ENCODE measurements around the gene RAB27A.
"Not testable (repeated sequence)": the region's sequence is repeated elsewhere in the genome, so short reads cannot be mapped to it uniquely, and the experiment has no call there.

The RAB27A gene

DNA sequence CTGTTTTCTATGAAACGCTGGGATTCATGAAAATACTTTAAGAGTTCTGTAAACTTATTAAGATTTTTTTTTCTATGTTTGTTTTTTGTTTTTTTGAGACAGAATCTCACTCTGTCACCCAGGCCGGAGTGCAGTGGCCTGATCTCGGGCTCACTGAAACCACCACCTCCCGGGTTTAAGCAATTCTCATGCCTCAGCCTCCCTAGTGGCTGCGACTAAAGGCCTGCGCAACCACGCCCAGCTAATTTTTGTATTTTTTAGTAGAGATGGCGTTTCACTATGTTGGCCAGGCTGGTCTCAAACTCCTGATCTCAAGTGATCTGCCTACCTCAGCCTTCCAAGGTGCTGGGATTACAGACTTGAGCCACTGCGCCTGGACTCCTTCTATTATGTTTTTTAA, 39.7 kb downstream of the RAB27A start:
- DNase-seq, result not testable (repeated sequence)

DNA sequence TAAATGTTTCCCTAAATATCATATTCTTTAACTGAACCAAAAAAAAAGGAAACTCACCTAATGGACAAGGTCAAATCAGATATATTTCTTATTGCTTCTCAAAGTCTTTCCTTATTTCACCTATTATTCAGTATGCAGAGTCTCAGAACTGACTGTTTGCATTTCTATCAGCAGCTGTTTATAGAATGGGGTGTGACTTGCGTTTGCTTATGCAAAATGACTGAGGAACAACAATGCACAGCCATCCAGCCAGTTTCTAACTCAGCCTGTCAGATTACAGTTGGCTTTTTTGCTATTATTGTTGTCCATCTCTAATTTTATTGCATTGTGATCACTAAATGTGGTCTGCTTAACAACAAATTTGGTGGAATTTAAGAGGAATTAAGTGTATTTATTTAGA, 40.7 kb downstream of the RAB27A start:
- DNase-seq, result no peak

DNA sequence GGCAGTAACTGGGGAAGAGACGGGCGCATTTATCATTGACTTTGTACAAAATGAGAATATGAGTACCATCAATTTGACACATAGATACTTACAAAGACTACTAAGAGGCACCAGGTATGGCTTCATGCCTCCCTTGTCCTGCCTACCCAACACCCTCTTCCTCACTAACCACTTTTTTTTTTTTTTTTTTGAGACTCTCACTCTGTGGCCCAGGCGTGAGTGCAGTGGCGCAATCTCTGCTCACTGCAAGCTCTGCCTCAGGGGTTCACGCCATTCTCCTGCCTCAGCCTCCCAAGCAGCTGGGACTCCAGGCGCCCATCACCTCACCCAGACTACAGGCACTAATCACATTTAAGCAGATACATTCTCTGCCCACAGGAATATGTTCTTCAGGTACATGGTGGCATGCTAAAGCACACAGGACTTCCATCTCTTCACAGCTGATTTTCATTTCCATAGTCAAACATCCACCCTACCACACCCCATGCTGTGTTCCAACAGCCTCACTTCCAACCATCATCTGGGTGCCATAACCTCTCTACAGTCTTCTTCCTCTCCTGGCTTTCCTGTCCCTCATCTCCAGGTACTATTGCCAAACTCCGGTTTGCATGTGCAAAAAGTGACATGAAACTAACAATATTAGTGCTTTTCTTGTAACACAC, 41.7 kb downstream of the RAB27A start:
- DNase-seq, result no peak

DNA sequence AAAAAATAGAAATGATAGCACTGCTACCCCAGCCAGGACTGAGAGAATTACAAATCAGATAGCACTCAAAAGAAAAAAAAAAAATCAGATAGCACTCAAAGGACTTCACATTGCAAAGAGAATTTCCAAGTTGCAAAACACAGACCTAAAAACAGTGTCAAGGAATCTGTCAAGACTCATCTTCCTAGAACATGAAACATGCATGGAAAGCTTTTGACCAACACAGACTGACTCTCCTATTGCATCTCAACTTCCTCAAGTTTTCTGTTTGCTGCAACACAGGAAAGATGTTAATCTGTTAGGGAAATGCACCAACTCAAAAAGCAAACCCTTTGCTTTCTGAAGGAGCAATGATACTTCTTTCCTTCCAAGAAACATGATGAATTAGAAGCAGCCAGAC, 42.3 kb downstream of the RAB27A start:
- DNase-seq, result no peak

DNA sequence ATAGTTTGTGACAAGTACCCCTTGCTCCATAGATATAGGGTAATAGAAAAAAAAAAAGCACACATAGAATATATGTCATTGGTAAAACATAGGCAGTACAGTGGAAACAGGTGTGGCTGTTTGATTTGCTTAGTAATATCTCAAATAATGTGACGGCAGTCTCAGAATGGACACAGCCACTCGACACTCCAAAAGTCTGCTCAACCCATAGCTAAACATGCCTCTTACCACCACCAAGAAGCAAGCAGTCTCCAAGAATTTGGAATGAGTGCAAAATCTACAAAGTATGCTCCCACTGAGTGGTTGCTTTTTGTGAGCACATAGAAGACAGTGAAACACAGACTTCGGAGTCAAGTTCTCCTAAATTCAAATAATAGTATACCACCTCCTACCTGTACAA, 43.0 kb downstream of the RAB27A start:
- no peak for DNase-seq

DNA sequence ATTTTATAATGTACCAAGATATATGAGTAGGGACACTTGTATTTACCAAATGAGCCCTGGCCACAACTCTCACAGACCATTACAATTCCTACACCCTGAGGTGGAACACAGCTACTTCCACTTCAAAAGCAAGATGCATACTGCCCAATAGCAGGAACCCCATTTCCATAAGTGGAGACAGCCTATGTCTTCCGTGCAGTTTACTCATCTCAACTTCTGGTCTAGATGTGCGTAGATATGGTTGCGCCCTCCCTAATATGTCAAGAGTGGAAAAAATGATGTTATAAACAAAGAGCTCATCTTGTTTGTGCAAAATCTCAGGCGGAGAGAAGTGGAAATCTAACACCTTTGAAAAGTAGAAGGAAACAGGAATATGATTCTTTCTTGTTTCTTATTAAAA, 44.6 kb downstream of the RAB27A start:
- DNase-seq, result no peak

DNA sequence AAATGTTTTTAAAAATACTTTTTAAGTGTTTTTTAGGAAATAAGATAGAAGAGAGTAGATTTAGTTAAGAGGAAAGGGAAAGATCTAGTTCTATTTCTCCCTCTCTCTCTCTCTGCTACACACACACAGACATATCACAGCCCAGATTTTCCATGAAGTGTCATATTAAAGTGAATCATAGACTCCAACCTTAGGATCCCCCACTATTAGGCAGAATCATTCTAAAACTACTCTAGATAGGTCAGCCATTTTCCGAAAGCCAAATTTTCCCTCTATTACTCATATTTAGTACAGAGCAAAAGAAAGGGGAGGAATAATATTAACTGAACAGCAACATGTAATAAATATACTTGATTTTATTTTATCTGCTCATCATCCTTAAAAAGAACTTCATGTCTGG, 47.7 kb downstream of the RAB27A start:
- DNase-seq, result peak; percentile 38

DNA sequence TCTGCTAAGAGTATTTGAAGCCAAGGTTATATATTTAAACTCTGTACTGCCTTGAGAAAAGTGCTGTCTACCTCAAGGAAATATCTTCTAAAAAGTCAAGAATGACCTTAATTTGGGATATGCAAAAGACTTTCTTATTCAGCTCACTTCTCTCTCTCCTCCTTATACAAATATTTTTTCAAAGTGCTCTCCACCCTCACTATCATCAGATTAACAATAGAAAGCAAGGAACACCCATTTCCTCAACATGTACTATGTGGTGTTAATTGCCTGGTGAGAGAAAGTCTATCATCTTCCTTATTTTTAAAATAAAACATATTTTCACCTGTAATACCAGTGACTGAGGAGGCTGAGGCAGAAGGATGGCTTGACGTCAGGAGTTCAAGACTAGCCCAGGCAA, 48.4 kb downstream of the RAB27A start:
- no peak for DNase-seq

DNA sequence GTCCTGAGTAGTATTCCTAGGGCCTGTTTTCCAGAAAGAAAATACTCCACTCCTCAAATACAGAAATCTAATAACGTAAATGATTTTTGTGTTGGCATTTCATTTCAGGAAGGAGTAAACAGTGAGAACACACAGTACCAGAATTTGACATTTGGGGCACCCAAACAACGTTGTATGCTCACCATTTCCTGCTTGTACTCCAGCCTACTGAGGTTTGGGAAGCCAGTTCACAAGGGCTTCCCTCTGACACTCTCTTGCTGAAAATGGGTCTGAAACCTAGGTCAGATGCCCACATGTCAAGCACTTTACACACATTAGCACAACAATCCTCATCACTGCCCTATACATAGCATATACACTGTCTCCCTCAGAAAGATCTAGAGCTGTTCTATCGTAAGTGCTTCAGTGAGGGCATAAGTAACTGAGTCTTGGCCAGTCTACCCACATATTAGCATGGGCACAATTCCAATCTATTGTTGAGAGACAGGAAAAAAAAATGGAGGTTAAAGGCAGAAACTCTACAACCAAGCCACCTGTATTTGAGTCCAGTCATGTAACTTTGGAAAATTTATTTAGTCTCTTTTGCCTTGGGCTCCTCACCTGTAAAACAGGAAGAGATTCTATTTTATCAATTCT, 49.4 kb downstream of the RAB27A start:
- no peak for DNase-seq

DNA sequence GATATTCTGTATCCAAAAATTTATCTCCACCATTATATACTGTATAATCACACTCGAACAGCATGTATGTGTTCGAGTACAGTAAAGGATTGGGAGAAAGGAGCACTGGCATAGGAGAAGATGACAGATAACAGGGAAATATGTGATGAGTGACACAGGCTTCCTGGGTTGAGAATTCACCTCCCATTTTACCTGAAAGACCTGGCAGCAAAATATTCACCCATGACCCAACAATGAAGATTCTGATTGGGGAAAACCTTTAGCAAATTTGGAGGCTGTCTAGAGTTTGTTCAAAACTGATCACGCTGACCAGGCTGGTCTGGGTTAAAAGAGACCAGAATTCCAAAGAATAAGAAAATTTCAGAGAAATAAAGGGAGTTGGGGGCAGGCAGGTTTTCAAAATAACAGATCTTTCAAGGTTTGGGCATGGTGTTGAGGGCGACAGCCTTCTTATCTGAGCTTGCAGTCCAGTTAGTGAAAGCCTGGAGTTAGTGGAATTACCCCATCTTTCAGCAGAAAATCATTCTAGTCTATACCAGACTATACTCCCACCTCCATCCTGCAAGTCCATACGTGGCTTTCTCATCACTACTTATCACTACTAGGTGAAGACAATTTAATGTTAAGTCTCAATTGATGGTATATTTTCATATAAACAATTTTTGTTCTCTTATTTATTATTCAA, 50.0 kb downstream of the RAB27A start:
- DNase-seq, result no peak

DNA sequence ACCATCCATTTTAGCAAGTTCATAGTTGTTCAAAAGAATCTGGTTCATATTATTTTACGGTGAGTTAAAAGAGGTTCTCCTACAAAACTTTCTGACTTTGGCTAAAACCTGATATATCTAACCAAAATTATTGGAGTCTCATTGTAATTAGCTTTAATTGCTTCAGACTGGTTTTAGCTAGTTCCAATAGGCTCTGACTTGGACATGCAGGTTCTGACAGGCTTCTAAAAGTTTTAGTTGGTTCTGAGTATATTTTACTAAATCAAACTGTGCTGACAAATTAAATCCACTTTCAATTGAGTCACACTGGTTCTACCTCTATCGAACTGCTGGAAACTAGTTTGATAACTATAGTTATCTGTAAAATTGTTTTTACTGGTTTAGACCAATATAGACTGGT, 50.7 kb downstream of the RAB27A start:
- no peak for DNase-seq

DNA sequence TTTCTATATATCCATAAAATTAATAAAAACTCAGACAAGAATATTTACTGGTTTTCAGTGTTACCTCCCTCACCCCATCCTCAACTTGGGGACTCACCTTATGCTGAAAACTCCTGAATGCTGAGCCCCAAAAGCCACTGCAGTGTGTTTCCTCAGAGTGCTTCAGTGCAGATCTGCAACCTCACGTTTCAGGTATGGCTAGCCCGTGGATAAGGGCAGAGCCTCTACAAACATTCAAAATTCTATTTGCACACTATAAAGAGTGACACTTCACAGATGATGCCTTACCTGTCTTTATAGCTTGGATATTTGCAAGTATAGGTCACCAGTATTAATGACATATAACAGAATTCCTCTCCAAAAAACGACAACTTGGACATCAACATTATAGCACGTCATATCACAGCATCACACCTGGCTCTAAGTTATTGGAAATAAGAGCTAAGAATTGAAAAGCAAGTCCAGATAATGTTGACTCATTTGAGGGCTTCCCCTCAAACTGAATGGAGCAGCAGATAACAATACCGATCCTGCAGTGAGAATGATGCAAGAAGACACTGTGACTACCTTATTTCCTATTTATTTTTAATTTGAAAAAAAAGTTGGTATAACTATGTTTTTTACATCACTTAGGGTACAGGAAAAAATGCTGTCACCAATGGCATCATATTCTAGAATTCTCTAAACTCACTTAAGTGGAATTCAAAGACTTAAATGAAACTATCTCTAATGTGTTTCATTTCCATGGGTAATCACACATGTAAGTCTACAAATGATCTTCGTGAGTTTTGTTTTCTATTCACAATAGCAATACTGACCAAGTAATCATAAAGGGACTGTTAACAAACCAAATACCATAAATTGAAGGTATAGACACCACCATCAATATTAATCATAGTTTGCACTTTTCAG, 52.1 kb downstream of the RAB27A start:
- DNase-seq, result no peak

DNA sequence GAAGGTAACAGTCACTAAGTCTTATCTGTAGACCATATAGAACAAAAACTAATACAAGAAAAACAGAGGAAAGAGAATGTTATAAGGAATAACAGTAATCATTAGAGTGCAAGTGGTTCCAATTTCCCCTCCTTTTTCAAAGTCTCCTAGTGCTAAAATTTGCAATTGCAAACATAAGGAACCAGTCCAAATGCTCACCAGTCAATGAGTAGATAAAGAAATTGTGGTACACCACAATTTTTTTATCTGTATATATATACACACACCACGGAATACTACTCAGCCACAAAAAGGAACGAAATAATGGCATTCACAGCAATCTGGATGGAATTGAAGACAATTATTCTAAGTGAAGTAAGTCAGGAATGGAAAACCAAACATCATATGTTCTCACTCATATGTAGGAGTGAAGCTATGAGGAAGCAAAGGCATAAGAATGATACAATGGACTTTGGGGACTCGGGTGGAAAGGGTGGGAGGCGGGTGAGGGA, 54.0 kb downstream of the RAB27A start:
- DNase-seq, result no peak

DNA sequence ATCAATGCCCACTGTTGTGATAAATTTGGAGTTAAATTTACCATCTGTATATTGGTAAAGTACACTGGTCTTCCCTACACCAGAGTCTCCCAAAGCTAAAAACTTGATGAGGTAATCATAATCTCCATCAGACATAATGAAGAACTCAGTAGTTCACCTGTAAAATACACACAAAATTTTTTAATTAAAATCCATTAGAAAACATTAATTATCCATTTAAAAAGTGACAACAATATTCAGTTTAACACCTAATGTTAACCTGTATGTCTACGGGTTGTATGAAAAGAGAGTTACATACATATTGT, 54.9 kb downstream of the RAB27A start:
- no peak for DNase-seq

DNA sequence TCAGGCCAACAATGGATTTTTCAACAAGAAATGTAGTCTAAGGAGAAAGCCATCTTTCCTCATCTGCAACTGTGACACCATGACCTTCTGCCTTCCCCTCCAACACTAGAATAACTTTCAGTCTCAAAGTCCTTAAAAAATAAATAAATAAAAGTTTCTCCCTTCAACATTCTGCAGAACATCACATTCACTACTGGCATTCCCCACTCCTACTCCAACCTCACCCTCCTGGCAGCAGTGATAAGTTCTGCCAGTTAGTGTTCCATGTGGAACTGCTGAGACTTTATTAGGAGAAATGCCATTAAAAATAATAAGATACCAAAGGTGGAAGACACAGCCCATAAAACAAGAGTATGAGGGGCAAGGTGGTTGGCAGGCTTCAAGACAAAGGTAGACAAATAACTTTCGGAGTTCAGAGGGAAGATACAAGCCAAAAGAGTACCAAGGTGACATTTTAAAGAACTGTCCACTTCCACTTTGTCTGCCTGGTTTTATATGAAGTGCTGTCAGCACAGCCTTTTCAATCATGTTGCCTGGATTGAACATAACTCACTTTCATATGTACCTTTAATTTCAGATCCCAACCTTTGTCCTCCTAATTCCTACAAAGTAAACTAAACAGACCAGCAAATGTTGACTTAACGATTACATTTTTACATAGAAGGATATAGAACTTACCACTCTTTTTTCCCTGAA, 55.4 kb downstream of the RAB27A start:
- no peak for DNase-seq

DNA sequence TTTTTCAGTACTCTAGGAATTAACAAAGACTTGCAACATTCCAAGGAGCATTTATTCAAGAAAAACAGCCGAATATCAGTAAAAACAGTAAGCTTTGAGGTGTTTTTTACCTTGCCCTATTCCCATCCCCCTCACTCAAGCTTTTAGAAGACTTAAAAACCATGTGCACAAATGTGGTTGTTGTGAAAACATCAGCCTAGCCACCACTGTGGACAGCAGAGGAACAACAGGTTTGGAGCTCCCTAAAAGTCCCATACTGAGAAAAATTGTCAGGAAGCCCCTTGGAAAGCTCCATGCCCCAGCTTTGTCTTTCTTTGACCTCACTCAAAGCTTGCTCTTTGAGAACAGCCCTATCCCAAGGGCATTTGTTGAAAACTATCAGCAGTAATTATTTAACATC, 58.2 kb downstream of the RAB27A start:
- no peak for DNase-seq

DNA sequence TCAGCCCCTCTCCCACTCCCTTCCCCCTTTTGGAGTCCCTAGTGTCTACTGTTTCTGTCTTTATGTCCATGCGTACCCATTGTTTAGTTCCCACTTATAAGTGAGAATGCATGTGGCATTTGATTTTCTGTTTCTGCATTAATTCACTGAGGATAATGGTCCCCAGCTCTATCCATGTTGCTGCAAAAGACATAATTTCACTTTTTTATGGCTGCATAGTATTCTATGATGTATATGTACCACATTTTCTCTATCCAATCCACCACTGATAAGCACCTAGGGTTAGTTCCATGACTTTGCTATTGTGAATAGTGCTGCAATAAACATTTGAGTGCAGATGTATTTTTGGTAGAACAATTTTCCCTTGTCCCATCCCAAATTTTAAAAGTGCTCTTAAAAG, 58.7 kb downstream of the RAB27A start:
- DNase-seq, result no peak

DNA sequence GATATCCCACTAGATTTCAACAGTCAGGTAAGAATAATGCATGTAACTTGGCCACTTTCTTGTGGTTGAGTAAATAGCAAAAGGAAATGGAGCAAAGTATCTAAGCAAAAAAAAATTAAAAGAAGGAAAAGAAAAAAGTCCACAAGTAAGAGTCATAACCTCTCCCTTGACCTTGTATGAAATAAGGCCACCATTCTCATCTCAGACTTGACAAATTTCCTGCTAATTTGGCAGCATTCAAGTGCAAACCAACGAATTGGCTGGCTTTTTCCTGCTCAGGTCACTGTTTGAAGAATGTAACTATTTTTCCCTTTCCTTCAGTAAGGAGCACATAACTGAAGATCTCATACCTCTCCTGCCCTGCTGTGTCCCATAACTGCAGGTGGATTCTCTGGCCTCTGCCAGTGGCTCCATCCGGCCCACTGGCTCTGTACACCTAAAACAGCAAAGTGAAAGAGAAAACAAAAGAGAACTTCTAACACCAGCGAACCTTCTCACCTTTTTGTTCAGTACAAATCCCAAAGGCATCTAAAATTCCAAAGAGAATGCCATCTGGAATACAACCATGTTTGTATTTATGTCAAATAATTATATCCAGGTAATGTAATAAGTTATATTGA, 59.5 kb downstream of the RAB27A start:
- no peak for DNase-seq

DNA sequence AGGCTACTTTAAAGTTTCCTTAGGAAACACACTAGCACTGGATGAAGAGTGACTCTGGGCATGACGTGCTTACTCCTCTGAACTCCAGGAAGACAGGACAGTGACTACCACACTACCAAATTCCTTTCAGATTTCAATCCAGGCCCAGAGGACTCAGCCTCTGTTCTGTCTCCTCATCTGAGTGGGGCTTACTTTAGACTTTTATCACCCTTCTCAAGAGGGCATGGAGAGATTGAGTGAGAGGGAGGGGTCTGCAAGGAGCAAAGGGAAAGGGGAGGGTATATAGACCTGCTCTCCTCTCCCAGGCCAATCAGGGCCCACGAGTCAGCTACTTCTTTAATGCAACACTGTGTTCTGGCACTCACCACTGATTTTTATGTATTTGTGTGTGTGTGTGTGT, 63.5 kb downstream of the RAB27A start:
- no peak for DNase-seq

DNA sequence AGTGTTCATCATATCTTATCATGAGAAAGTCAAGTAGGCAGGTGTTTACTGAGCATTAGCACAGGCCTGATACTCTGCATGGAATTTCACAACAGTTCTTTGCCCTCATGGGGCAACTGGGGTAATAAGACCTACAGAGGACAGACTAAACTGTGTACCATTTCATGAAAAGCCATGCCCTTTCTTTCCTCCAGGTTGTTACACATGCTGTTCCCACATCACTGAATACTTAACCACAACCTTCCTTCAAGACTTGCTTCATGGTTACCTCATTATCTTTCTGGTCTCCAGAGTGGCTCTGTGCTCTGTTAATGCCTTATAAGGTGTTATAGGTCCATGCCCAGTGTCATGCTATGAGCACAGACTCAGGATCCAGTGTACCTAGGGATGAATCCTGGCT, 64.7 kb downstream of the RAB27A start:
- no peak for DNase-seq

DNA sequence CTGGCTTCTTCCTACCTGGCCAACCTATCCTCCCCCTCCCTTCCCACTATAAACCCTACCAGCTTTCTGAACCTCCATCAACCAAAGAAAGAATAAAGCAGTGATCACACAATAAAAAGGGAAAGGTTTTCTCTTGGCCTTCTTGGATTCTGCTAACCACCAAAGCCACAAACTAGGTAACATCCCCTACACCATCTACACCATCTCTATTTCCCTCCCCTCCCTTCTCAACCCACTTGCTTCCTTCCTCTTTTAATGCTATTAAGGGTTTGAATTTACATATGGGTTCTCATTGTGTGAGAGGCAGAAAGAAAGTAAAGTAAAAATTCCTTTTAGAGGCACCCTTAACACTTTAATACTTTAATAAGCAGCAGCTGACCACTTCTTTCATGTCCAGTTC, 67.0 kb downstream of the RAB27A start:
- DNase-seq, result no peak

All from fibroblast of skin of back (primary cell).